Measurements from ENCODE around the gene NBEA.

GRCh38 chr13:34993470-34993869, 51.4 kb downstream of the NBEA start:
- TF ChIP-seq CTCF (IDR thresholded peaks at IDR 0.05) (no peak), POLR2A (IDR thresholded peaks at IDR 0.05) (no peak)

Data from thyroid gland (tissue), 4 donors.